Tibial artery (tissue), 4 donors: Measurements from ENCODE around the gene NPVF.
A peak's percentile ranks its signal among the peaks of the same experiment; 100 is the strongest.

ENCODE experiments used
- DNase-seq, 2 donors: peaks; one replicate each; pipeline ENCODE4 v3.0.0-alpha.2; 2019
- H3K27ac ChIP-seq, 2 donors: fragments of 200-600 bp; sonication (generic) in 1 of 2; 1 replicate in 1 of 2; 2 replicates in 1 of 2; pipeline ENCODE4 v1.5.1; 2018 to 2019; ENCODE audit warnings: mild to moderate bottlenecking in 1 of 2
- H3K27me3 ChIP-seq, 2 donors: fragments of 200-600 bp; sonication (generic) in 1 of 2; one replicate each; pipeline versions ENCODE4 v1.5.1 to v1.6.0; 2016 to 2019
- H3K36me3 ChIP-seq, 3 donors: fragments of 200-600 bp; sonication (generic) in 2 of 3; one replicate each; pipeline ENCODE4 v1.5.1; 2016 to 2019; ENCODE audit warnings: mild to moderate bottlenecking in 2 of 3
- H3K4me1 ChIP-seq, 4 donors: fragments of 200-600 bp; sonication (generic) in 2 of 4; 1 replicate in 3 of 4; 2 replicates in 1 of 4; pipeline ENCODE4 v1.5.1; 2016 to 2019
- H3K4me3 ChIP-seq, 2 donors: fragments of 200-600 bp; sonication (generic) in 1 of 2; 1 replicate in 1 of 2; 2 replicates in 1 of 2; pipeline ENCODE4 v1.5.1; 2018 to 2019; ENCODE audit warnings: mild to moderate bottlenecking in 2 of 2
- H3K9me3 ChIP-seq, 3 donors: fragments of 200-600 bp; sonication (generic) in 1 of 3; one replicate each; pipeline ENCODE4 v1.5.1; 2016 to 2019
- CTCF ChIP-seq, 2 experiments: fragments of 200-600 bp in 1 of 2; fragments of 450-650 bp in 1 of 2; IDR thresholded peaks; one replicate each; pipeline ENCODE4 v1.5.1; 2017 to 2019; ENCODE audit warnings: antibody characterized with exemption in 2 of 2, mild to moderate bottlenecking in 1 of 2, moderate library complexity in 1 of 2
- intact Hi-C: fragments of 100-400 bp; cut with DNase I; formaldehyde crosslinking; loops from one replicate; pipeline ENCODE4 v1.15.0; 2023; ENCODE audit warnings: low total_unique reads

NPVF gene

DNA sequence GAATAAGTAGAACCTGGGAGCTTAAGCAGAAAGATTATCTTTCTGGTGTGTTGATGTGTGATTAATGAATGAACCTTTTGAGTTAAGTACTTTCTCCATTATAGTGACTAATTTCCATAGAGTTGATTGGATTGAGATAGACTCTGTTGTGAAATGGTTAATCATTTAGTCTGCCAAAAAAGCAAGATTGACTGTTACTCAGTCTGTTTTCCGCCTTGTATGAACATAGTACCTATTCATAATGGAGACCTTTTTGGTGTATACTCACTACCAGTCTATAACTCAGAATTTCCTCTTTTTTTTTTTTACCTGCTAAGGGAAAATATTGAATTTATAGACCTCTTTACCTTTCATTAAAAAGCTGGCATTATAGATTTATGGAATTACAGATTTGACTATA, 14.4 kb upstream of the NPVF start:
- no peak for DNase-seq
- no peak for TF ChIP-seq CTCF (IDR thresholded peaks at IDR 0.05)
- Histone ChIP-seq H3K27ac (no peak overlapping the region), H3K36me3 (no peaks in the 10 kb centered on the region), H3K4me3 (no peak overlapping the region), H3K9me3 (no peaks in the 10 kb centered on the region), H3K27me3 (no peaks in the 10 kb centered on the region), H3K4me1 (peaks cover 0 to 50% (median 24%) of the 10 kb centered on the region in 4 donors)
- intact Hi-C loops, result no loop called here

- Histone ChIP-seq H3K27ac (peak overlapping the region in 1 of 2 donors; percentile 43), H3K4me3 (no peak overlapping the region), H3K9me3 (no peaks in the 10 kb centered on the region), H3K36me3 (no peaks in the 10 kb centered on the region), H3K27me3 (no peaks in the 10 kb centered on the region), H3K4me1 (peaks cover 0 to 50% (median 24%) of the 10 kb centered on the region in 4 donors)
- intact Hi-C loops, result no loop called here
- no peak for DNase-seq
- TF ChIP-seq CTCF (IDR thresholded peaks at IDR 0.05), result no peak
Measured at GRCh38 chr7:25240896-25241295, 12.6 kb upstream of the NPVF start.

DNA sequence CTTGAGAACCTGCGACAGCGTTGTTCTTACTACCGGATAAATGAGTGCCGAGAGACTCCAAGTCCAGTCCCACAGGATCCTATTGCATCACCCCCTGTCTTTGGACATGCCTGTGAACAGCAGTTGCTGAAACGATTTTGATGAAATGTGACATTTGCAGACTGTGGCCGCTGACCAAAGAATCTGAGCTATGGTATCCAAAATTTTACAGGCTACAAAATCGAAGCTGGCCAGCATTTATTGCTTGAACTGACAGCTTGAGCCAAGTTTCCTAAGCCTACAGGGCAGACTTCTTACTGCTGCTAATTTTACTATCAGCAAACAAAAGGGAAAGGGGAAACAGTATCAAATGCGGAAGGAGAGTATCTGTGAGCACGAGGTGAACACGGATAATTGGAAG, 12.1 kb upstream of the NPVF start:
- intact Hi-C loops, result no loop called here
- peak; percentile 83 to 84 for DNase-seq
- no peaks in the 10 kb centered on the region for H3K36me3 ChIP-seq
- H3K4me1 ChIP-seq, result peaks cover 0 to 49% (median 24%) of the 10 kb centered on the region in 4 donors
- H3K4me3 ChIP-seq, result peak overlapping the region in 1 of 2 donors; percentile 11
- TF ChIP-seq CTCF (IDR thresholded peaks at IDR 0.05), result peak in 1 of 2 experiments; percentile 23
- no peaks in the 10 kb centered on the region for H3K9me3 ChIP-seq
- H3K27me3 ChIP-seq, result no peaks in the 10 kb centered on the region
- peak overlapping the region in 1 of 2 donors; percentile 43 for H3K27ac ChIP-seq

DNA sequence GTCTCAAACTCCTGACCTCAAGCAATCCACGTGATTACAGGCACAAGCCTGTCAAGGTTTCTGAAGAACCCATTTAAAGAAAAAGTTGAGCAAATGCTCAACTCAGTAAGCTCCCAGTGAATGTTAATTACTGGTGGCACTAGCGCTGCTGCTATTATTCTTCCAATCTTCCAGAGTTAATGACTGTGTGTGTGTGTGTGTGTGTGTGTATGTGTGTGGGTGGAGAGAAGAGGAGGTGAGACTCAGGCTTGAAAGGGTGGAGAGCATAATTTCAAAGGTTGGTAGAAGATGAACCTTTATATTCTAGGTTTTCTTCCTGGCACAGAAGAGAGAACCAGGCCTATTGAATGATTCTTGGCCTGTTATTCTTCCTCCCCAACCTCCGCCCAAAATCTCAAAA, 11.6 kb upstream of the NPVF start:
- H3K4me3 ChIP-seq, result no peak overlapping the region
- peak overlapping the region in 1 of 2 donors; percentile 43 for H3K27ac ChIP-seq
- H3K9me3 ChIP-seq, result no peaks in the 10 kb centered on the region
- DNase-seq, result no peak
- intact Hi-C loops, result no loop called here
- peaks cover 0 to 49% (median 21%) of the 10 kb centered on the region in 4 donors for H3K4me1 ChIP-seq
- no peaks in the 10 kb centered on the region for H3K27me3 ChIP-seq
- TF ChIP-seq CTCF (IDR thresholded peaks at IDR 0.05), result no peak
- no peaks in the 10 kb centered on the region for H3K36me3 ChIP-seq

DNA sequence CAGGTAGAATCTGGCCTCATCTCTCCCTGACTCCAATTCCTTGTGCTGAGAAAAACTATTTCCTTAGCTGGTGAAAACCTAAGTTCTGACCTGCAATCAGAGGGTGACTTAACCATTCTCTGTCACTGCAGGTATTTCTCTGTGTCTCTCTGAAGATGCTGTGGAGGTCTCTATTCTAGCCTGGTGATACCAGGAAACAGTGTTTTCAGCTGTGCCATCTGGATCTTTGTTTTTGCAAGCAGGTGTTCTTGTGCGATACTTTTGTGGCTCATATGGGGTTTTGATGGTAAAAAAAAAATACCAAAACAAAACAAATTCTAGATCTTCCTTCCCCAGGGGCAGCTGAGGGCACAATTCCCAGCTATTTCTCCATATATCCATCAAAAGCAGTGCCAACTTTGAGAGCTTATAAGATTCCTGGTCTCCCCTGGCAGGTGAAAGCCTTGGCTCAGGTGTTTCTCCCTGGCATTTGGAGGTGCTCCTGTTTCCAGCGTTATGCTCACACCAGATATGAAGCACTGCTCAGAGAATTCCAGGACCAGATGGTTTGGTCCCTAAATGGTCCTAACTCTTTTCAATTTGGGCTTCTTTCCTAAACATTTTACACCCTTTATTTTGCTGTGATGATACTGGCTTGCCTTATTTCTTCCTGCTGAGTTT, 9.9 kb upstream of the NPVF start:
- no peaks in the 10 kb centered on the region for H3K9me3 ChIP-seq
- no peak overlapping the region for H3K27ac ChIP-seq
- no peak for DNase-seq
- no peak overlapping the region for H3K4me3 ChIP-seq
- H3K27me3 ChIP-seq, result no peaks in the 10 kb centered on the region
- intact Hi-C loops, result no loop called here
- peaks cover 0 to 44% (median 7%) of the 10 kb centered on the region in 4 donors for H3K4me1 ChIP-seq
- no peaks in the 10 kb centered on the region for H3K36me3 ChIP-seq
- no peak for TF ChIP-seq CTCF (IDR thresholded peaks at IDR 0.05)
